ENCODE measurements around the gene RDH13. TPM values are rescaled to one million over a fixed set of nuclear protein-coding genes. Genes with fewer than 3 reads are reported as not detected.
"Not testable (repeated sequence)": the region's sequence is repeated elsewhere in the genome, so short reads cannot be mapped to it uniquely, and the experiment has no call there.

Gene RDH13
- polyA plus RNA-seq, 1 experiment = 3.1 TPM

DNA sequence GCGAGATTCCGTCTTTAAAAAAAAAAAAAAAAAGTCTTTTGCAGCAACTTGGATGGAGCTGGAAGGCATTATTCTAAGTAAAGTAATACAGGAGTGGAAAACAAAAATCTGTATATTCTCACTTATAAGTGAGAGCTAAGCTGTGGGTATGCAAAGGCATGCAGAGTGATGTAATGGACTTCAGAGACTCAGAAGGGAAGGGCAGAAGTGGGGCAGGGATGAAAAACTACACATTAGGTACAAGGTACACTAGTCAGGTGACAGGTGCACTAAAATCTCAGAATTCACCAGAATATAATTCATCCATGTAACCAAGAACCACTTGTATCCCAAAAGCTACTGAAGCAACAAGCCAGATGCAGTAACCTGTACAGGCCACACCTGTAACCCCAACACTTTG, 26.9 kb downstream of the RDH13 start:
- no peaks in the 10 kb centered on the region for H3K27me3 ChIP-seq (ENCODE audit: control insufficient read depth, insufficient read depth, low read length)
- no peak overlapping the region for H3K4me3 ChIP-seq (ENCODE audit: low read depth, low read length)
- TF ChIP-seq, protein P1, sequence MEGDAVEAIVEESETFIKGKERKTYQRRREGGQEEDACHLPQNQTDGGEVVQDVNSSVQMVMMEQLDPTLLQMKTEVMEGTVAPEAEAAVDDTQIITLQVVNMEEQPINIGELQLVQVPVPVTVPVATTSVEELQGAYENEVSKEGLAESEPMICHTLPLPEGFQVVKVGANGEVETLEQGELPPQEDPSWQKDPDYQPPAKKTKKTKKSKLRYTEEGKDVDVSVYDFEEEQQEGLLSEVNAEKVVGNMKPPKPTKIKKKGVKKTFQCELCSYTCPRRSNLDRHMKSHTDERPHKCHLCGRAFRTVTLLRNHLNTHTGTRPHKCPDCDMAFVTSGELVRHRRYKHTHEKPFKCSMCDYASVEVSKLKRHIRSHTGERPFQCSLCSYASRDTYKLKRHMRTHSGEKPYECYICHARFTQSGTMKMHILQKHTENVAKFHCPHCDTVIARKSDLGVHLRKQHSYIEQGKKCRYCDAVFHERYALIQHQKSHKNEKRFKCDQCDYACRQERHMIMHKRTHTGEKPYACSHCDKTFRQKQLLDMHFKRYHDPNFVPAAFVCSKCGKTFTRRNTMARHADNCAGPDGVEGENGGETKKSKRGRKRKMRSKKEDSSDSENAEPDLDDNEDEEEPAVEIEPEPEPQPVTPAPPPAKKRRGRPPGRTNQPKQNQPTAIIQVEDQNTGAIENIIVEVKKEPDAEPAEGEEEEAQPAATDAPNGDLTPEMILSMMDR (IDR thresholded peaks at IDR 0.05; ENCODE audit: low read depth, low read length) = no peak
- peaks cover 24% of the 10 kb centered on the region; the same call in 1 of the 2 replicates for H3K9me3 ChIP-seq (ENCODE audit: control insufficient read depth, insufficient read depth, low read length)
- POLR2A ChIA-PET = no interaction called here
- CTCF ChIA-PET = no interaction called here
- DNase-seq (ENCODE audit: low read depth, low spot score) = no peak
- no peak overlapping the region for H3K27ac ChIP-seq (ENCODE audit: low read depth, low read length)

GRCh38 chr19:55034751-55035150, 28.2 kb downstream of the RDH13 start:
- CTCF ChIA-PET = no interaction called here
- TF ChIP-seq, protein P1 (IDR thresholded peaks at IDR 0.05; ENCODE audit: low read depth, low read length) = no peak
- POLR2A ChIA-PET = no interaction called here
- Histone ChIP-seq H3K9me3 (ENCODE audit: control insufficient read depth, insufficient read depth, low read length) (peaks cover 24% of the 10 kb centered on the region; the same call in 1 of the 2 replicates), H3K4me3 (ENCODE audit: low read depth, low read length) (no peak overlapping the region), H3K27me3 (ENCODE audit: control insufficient read depth, insufficient read depth, low read length) (no peaks in the 10 kb centered on the region), H3K27ac (ENCODE audit: low read depth, low read length) (no peak overlapping the region)
- DNase-seq (ENCODE audit: low read depth, low spot score) = no peak

DNA sequence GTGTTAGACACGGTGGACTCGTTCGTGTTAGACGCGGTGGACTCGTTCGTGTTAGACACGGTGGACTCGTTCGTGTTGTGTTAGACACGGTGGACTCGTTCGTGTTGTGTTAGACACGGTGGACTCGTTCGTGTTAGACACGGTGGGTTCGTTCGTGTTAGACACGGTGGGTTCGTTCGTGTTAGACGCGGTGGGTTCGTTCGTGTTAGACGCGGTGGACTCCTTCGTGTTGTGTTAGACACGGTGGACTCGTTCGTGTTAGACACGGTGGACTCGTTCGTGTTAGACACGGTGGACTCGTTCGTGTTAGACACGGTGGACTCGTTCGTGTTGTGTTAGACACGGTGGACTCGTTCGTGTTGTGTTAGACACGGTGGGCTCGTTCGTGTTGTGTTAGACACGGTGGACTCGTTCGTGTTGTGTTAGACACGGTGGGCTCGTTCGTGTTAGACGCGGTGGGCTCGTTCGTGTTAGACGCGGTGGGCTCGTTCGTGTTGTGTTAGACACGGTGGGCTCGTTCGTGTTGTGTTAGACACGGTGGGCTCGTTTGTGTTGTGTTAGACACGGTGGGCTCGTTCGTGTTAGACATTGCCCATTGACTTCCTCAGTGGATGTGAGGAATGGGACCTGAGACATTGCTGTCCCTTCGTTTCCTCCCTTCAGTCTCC, 29.8 kb downstream of the RDH13 start:
- H3K4me3 ChIP-seq (ENCODE audit: low read depth, low read length); POLR2A ChIA-PET; CTCF ChIA-PET; DNase-seq (ENCODE audit: low read depth, low spot score); H3K27me3 ChIP-seq (ENCODE audit: control insufficient read depth, insufficient read depth, low read length); H3K27ac ChIP-seq (ENCODE audit: low read depth, low read length): not testable (repeated sequence)
- peaks cover 21% of the 10 kb centered on the region; the same call in 1 of the 2 replicates for H3K9me3 ChIP-seq (ENCODE audit: control insufficient read depth, insufficient read depth, low read length)

GRCh38 chr19:55032170-55032800, 30.7 kb downstream of the RDH13 start:
- H3K4me3 ChIP-seq (ENCODE audit: low read depth, low read length) = no peak overlapping the region
- DNase-seq (ENCODE audit: low read depth, low spot score) = no peak
- TF ChIP-seq, protein P1 (IDR thresholded peaks at IDR 0.05; ENCODE audit: low read depth, low read length) = no peak
- H3K27me3 ChIP-seq (ENCODE audit: control insufficient read depth, insufficient read depth, low read length) = no peaks in the 10 kb centered on the region
- POLR2A ChIA-PET = no interaction called here
- peaks cover 24% of the 10 kb centered on the region; the same call in 1 of the 2 replicates for H3K9me3 ChIP-seq (ENCODE audit: control insufficient read depth, insufficient read depth, low read length)
- no peak overlapping the region for H3K27ac ChIP-seq (ENCODE audit: low read depth, low read length)
- CTCF ChIA-PET = no interaction called here

- ChIA-PET CTCF (no interaction called here), POLR2A (no interaction called here)
- Histone ChIP-seq H3K27me3 (ENCODE audit: control insufficient read depth, insufficient read depth, low read length) (no peaks in the 10 kb centered on the region), H3K27ac (ENCODE audit: low read depth, low read length) (no peak overlapping the region), H3K4me3 (ENCODE audit: low read depth, low read length) (no peak overlapping the region), H3K9me3 (ENCODE audit: control insufficient read depth, insufficient read depth, low read length) (peaks cover 26% of the 10 kb centered on the region; the same call in 1 of the 2 replicates)
- no peak for DNase-seq (ENCODE audit: low read depth, low spot score)
- TF ChIP-seq, protein P1 (IDR thresholded peaks at IDR 0.05; ENCODE audit: low read depth, low read length) = no peak
Observed at GRCh38 chr19:55031178-55031577, 31.8 kb downstream of the RDH13 start.
